NCI-H1092 treated with DMSO at 0.1 percent for 48 hours (cell line): Measurements from ENCODE around the gene ANXA9.

Experiments used
- DNase-seq: peaks from one replicate; lab custom pipeline; 2025; lab: John Stamatoyannopoulos, UW

ANXA9 gene

DNA sequence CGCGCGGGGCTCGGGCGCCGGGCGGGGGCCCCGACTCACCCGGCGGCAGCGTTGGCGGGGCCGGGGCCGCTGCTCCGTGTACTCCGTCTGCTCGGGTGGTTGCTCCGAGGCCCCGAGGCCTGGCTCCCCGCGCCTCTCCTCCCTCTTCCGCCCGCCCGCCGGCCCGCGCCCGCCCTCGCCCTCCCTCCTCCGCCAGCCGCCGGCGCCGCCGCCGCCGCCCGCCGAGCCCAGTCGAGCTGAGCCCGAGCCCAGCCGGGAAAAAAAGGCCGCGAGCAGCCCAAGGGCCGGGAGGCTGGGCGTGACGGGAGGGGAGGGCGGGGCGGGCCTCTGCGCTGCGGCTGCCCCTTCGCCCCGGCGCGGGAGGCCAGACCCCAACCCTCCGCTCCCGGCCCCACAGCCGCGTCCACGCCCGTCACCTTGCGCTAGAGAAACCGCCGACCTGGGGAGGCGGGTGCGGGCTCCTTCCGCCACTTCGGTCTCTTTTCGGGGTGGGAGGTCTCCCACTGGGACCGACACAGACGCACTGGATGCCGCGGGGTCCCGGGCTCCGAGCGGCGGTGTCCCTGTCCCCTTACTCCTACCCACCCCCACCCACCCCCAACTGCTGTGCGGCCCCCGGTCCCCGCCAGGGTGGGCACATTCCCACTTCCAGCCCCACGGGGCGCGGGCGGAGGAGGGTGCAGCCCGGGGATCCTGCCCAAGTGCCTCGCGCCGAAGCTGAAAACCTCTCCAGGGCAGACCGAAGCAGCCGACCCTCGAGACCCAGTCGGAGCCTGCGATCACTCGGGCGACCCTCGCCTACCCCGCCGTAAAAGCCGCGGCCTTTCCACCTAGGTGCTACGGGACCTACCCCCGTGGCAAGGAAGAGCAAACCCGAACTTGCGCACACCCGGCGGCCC lies 7.3 kb upstream of the ANXA9 start, which contains the start of gene CERS2:
CERS2 (minus strand) TSS at position 256 of the 899 bp plus-strand sequence. CDS start 5,745 bp downstream, outside the sequence.
- peak; percentile 73 for DNase-seq

DNA sequence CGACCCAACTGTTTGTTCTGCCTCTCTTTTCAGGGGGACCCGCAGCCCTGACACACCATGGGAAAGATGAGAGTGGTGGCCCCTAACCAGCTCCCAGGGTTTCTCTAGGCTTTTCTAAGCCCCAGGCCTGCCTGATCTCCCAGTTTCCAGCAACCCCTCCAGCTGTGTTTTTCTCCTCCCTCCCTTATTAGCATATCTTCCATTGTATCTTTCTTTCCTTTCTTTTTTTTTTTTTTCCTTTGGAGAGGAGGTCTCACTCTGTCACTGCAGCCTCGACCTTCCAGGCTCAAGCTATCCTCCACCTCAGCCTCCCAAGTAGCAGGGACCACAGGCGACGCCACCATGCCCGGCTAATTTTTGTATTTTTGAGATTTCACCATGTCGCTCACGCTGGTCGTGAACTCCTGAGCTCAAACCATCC lies 5.7 kb upstream of the ANXA9 start:
- no peak for DNase-seq

DNA sequence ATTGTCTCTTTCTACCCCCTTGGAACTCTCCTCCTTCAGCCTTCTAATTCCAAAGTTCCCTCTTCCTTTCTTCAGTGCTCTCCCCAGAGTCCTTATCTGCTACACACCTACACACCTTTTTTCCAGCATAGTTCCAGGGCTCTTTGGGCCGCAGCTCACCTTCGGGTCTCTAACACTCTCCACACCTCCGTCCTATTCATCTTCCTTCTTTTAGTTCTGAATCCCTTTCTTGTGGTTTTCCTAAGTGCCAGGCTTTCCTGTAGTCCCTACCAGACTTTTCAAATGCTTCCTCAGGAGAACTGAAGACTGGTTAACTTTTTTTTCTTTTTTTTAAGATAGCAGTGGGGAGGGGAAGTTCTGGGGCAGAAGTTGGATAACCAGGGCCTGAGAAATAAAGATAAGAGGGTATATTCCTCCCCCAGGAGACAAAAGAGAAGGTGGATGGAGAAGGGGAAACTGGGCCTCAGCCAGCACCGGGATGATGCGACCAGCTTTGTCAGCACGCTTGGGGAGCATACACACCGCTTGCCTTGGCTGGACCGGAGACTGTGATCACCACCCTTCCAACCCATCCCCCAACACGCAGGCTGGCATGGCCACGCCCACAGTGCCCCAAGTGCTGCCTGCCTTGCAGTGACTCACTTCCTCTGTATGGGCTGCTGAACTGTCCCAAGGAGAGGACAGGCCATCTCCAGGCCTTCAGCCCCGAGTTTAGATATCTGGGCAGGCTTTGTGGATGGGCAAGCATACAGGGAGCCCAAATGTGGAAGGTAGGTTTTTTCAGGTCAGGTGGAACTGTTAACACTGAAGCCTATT lies 5.0 kb upstream of the ANXA9 start:
- DNase-seq: no peak

DNA sequence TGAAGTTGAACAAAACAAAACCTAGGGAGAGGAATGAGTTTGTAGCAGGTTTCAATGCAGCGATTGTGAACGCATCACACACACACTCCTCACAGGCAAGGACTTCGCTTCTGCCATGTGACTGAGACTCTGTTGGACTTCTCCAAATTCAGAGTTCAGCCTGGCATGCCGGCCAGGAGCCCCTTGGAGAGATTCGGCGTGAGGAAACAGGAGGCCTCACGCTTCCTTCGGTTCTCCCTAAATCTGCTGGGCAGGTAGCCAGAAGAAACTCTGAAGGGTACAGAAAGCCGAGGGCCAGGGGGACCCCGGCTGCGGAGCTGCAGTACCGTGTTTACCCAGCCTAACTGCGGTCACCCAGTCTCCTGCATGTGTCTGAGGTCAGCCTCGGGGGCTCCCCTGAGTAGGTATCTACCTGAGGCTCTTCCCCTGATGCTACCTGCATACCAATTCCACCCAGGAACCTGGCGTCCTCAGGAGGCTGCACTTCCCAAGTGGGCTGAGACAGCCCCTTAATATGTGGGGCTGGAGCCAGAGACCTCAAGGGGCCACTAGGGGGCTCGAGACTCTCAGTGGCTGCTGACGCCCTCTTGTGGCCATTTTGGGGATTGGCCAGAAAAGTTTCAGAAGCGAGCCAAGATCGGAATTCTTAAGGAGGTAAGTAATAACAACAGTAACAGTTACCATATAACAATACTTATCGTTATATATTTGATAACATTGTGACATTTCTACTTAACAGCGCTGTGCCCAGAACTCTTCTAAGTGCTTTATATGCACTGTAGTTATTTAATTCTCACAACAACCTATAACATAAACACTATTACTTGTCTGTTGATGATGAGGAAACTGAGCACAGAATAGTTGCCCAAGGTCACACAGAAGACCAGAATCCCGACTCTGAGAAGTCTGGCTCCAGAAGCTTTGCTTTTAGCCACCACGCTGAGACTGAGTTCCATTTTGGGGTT lies 2.7 kb upstream of the ANXA9 start:
- peak; percentile 85 for DNase-seq

DNA sequence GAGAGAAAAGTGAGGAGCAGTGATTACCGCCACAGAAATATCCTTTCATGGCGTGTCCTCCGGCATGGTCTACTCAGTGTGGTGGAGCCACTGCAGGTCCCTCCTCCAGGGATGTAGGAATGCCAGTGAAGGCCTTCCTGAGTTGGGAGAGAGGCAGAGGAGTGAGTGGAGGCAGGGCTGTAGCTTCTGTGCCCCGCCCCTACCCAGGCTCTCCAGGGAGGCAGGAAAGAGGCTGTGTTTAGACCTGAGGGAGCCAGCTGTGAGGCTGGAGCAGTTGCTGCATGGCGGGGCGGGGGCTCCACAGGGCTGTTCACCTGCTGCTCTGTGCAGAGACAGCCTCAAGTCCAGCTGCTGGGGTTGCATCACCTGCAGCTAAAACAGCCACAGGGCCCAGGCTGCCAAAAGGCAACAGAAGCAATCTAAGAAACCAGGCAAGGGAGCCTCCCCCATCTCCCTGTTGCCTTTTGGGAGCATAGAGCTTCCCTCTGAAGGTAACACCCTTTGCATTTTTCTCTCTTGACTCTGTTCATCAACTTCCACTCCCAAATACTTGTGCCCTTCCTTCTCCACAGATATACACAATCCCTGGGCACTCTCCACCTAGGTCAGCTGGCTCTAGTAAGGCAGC lies 801 bp upstream of the ANXA9 start:
- no peak for DNase-seq

DNA sequence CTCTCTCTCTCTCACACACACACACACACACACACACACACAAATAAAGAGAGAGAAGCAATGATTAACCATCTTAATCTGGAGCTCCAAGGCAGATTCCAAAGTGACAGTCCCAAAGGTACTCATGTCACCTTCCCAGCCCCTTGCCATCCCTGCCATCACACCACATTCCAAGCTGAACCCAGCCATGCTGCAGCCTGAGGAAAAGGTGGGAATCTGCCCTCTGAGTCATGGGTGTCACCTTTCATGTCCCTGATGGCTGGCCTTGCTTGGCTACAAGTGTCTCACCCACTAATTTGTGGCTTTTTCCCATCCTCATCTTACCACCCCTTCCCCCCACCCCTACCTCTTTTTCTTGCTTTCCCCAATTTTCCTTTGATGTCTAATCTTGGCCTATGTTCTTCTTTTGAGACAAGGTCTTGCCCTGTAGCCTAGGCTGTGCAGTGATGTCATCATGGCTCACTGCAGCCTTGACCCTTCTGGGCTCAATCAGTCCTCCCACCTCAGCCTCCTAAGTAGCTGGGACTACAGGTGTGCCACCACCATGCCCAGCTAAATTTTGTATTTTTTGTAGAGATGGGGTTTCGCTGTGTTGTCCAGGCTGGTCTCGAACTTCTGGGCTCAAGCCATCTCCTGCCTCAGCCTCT lies 3.2 kb downstream of the ANXA9 start:
- no peak for DNase-seq

DNA sequence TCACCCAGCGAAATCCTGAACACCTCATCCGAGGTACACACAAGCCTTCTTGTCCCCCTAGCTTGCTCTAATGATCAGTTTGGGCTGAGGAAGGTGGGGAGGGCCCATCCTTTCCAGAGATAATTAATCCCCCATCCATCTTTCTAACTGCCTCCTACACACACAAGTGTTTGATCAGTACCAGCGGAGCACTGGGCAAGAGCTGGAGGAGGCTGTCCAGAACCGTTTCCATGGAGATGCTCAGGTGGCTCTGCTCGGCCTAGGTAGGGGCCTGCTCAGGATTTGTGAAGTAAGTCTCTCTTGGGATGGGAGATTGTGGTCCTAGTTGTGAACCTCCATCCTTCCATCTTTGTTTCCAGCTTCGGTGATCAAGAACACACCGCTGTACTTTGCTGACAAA lies 5.8 kb downstream of the ANXA9 start:
- DNase-seq: peak; percentile 41

DNA sequence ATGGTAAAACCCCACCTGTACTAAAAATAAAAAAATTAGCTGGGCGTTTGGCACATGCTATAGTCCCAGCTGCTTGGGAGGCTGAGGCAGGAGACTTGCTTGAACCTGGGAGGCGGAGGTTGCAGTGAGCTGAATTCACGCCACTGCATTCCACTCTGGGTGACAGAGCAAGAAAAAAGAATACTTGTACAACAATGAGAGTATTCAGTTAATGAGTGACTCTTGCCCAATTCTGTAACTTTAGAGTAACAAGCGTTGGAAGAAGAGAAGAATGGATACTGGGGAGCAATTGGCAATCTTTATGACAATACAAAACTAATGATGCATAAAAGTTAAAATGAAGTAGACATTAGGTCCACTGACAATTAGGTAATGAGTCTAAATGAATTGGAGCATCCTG lies 10.5 kb downstream of the ANXA9 start:
- no peak for DNase-seq

DNA sequence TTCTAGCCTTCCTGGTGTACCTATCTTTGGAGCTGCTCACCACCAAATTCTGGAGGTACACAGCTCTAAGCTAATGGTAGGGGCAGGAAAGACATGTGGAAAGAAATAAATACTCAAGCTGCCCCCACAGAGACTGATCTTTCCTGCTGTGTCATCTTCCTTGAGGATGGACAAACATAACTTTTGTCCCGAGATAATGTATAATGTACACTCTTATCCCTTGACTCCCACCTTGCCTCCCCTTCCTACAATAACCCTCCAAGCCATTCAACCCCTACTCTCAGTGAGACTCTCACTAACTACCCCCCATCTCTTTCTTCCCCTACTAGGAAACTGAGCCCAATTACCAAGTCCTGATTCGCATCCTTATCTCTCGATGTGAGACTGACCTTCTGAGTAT lies 12.2 kb downstream of the ANXA9 start:
- no peak for DNase-seq

DNA sequence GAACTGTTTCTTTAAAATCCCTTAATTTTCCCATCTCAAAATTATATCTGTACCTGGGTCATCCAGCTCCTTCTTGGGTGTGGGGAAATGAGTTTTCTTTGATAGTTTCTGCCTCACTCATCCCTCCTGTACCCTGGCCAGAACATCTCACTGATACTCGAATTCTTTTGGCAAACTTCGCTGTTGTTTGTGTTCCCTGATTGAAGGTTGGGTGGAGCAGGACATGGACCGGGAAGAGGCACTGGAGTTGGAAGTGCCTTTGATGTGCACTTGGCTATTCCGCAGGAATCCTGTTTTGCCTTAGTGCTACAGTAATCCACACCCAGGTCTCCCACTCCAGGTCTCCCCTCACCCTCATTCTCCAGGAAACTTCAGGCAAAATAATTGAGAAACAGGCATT lies 13.4 kb downstream of the ANXA9 start:
- DNase-seq: no peak

DNA sequence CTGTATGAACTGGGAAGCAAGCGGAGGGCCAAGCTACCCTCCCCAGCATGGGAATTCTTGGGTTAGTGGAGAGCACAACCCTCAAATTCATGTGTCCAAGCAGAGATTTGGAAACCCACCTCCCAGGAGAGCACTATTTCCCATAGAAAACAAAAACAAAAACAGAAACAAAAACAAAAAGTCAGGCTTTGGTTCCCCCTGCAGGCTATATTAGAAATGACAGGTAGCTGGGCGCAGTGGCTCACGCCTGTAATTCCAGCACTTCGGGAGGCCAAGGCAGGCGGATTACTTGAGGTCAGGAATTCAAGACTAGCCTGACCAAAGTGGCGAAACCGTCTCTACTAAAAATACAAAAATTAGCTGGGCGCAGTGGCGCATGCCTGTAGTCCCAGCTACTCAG lies 13.8 kb downstream of the ANXA9 start:
- DNase-seq: no peak

DNA sequence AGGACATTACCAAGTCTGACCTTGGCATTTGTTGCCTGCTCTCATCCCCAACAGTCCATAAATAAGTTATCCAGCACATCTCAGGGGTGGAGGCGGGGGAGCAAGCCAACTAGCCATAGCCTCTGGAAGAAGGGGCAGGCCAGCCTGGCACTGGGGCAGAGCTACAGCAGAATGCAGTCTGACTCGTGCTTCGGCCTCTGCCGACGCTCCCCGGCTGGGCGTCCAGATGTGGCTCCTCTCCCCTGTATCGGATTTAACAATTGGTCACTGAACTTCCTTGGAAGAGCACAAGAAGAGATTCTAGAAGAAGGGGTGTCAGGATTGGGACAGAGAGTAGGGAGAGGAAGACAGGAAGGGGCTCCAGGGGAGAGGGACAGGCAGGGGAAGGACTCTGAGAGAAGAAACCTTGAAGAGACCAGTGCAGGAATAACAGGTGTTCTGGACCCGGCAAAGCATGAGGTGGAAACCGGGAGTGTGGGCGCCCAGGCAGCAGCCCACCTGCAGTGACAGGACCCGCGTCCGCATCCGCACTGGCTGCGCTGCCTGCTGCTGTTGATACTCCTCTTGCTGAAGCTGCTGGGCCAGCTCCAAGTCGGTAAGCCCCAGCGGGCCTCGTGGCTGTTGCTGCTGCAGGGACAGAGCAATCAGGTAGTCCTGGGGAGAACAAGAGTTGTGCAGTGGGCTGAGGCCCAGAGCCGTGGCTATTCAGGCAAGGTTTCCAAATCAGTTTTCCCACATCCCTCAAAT lies 15.2 kb downstream of the ANXA9 start:
- no peak for DNase-seq

DNA sequence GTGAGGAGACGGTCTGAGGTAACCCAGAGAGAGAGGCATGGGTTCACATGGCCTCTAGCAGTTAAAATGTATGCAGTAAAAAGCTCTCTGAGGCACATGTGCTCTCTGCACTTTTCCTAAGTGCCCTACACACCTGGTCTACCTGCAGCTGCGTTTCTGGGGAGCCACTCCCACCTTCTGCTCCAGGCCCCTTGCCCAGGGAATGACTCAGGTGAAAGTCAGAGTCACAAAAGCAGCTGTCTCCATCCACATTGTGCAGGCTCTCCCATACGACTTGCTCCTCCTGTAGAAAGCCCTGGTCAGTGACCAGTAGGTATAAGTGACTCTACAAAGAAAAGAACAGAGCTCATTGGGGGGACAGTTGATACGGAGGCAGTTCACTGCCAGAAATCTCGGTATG lies 15.9 kb downstream of the ANXA9 start:
- no peak for DNase-seq

DNA sequence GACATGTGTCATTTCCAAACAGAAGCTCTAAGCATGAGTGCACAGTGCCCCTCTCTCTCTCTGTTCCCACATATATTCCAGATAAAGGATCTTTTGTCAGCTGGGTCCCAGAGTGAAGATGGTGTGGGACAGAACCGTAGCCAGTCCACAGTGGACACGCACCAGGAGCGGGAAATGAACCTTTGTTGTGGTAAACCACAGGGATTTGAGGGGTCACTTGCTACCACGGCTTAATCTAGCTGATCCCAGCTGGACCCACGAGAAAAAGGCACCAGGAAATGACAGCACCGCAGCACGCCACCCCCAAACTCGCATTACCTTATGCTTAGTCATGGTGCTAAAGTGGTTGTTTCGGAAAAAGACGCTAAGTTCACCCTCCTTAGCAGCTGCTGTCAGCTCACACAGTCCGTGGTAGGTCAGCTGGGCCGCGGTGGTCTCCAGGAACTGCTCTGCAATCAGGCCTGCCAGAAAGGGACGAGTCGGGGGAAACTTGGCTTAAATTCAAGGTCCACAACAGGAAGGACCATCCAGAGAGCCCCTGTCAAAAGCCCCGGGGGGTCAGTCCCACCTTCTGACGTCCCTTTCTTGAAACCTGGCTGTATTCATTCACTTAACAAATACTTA lies 17.1 kb downstream of the ANXA9 start:
- no peak for DNase-seq

DNA sequence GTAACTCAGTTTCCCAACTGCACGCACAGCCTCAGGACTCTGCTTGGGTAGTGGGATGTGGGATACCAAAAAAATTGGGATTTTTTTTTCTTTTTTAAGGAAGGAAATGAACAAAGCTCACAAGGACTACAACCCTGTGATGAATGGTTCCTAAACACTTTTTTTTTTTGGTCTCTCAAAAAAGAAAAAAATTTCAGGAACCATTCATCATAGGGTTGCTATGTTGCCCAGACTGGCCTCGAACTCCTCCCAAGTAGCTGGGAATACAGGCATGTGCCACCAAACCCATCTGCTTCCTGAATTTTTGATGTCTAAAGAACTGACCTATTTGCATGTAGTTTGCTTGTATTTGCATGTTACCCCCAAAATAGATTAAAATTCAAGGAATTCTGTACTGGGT lies 17.8 kb downstream of the ANXA9 start:
- no peak for DNase-seq

DNA sequence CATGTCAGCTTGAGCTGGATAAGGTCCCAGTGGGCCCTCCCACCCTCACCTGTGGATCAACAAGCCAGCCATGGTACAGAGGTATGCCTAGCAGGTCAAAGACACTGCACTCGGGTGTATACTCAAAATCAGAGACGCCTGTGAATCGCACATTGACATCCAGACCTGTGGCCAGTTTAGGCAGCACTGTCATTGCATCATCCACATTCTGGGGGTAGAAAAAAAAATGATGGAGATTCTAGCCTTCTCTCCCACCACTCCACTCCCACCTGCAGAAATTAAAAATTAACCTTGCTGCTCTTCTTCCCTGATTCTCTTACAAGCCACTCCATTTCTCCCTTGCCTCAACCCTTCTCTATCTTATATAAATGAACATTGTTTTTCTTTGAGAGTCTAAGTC lies 18.3 kb downstream of the ANXA9 start:
- DNase-seq: no peak

DNA sequence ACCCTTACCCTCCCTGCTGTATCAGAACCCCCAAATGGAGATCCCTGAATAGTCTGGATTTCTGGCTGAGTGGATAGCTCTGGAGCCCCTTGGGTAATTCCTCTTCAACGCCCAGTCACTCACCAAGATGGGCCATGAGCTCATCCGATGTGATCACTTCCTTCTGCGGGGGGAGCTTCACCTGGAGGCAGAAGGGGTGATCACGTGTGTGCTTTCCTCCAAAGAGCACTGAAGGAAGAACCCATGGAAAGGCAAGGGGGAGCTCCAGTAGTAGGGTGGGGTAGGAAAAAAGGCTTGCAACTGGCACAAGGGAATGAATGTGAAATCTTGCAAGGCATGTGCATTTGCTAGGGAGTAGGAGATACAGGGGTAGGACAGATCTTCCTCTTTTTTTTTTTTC lies 19.5 kb downstream of the ANXA9 start:
- DNase-seq: no peak

DNA sequence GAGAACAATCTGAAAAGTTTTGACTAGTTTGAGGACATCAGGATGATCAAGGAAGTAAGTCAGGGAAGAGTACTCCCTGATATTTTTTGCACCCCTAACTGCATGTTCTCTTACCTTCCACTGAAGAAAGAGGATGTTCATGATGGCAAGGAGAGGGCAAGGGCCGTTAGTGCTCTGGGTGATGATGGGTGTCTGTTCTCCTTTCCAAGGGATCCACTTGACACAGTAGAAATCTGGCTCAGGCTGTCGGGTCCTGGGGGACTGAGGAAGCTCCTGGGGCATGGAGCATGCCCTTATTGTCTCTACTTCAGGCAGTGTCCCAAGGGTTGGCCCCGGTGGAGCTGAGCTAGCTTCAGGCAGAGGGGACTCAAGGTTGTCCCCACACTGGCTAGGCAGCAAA lies 20.0 kb downstream of the ANXA9 start:
- no peak for DNase-seq

DNA sequence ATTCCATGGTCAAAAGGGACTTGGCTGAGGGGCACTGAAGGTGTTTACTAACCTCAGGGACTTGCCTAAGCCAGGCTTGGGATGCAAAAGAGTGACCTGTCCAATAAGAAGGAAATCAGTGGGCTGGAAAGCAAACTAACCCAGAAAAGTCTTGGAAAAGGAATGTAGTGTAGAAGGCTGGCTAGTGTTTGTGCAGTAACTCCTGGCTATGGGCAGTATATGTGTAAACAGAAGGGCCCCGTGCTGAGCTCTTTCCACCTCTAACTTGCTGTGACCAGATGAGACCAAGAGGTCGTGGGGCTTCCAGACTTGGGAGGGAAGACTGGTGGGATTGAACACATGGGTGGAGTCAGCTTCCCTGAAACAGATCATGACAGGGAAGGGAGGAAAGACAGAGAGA lies 20.5 kb downstream of the ANXA9 start:
- no peak for DNase-seq

DNA sequence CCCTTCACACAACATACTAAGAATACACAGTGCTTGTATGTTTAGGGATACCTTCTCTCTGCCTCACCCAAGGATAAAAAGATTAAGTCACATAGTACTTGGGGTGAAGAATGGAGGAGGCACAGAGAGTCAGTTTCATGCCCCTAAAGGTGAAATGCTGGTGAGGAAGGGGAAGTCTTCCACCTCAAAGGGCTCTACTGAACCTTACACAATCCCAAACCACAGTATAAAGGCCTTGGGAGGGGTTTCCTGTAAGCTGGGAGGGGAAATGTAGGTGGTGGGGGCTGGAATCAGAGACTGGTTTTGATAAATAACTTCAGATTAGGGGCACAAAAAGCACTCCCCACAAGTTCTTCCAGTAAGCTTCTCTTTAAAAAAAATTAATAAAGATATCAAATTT lies 21.1 kb downstream of the ANXA9 start:
- DNase-seq: no peak
